B cell (primary cell): ENCODE results near the gene PPL. TPM values are rescaled to one million over a fixed set of nuclear protein-coding genes. Genes with fewer than 3 reads are reported as not detected.

Experiments
- ATAC-seq: fragments of 200-7000 bp; cut with Tn5 transposase; one replicate; pipeline ENCODE4 v1.10.0; 2021; ENCODE audit warnings: low read depth, mild to moderate bottlenecking, moderate number of reproducible peaks, moderate library complexity
- CTCF ChIA-PET: fragments of 350-600 bp; sonication (Branson Sonifier 250); formaldehyde crosslinking; loops from one replicate; lab custom pipeline; 2021; ENCODE audit warnings: antibody characterized with exemption, inconsistent platforms; lab: Charles Lee
- POLR2A ChIA-PET: fragments of 350-600 bp; sonication (Branson Sonifier 250); formaldehyde crosslinking; loops from one replicate; lab custom pipeline; 2021; ENCODE audit warnings: antibody characterized with exemption; lab: Charles Lee
- DNase-seq: peaks from one replicate; pipeline ENCODE4 v3.0.0; 2013
- H2AFZ ChIP-seq: 2 replicates; pipeline ENCODE4 v1.6.1; 2012; ENCODE audit warnings: mild to moderate bottlenecking, low read depth, low read length; ENCODE audit not compliant: insufficient read depth, poor library complexity, severe bottlenecking
- H3K27ac ChIP-seq, 2 donors: 1 replicate in 1 of 2; 2 replicates in 1 of 2; pipeline ENCODE4 v1.5.1; 2012 to 2013; ENCODE audit warnings: low read length in 2 of 2, mild to moderate bottlenecking in 2 of 2, moderate library complexity in 1 of 2
- H3K27me3 ChIP-seq, 4 experiments: fragments of 200-600 bp in 1 of 4; sonication (generic) in 1 of 4; replicated peaks in 1 of 4; 1 replicate in 2 of 4; 2 replicates in 2 of 4; pipeline versions ENCODE4 v1.6.1 to v1.7.0; 2013 to 2016; ENCODE audit warnings: low read length in 3 of 4, mild to moderate bottlenecking in 2 of 4, mixed read lengths in 1 of 4, moderate library complexity in 1 of 4; ENCODE audit not compliant: insufficient read depth in 4 of 4, control insufficient read depth in 3 of 4; ENCODE audit errors: control extremely low read depth in 1 of 4
- H3K36me3 ChIP-seq, 2 experiments: replicated peaks in 1 of 2; 1 replicate in 1 of 2; 2 replicates in 1 of 2; pipeline versions ENCODE4 v1.6.1 to v1.7.1; 2013; ENCODE audit warnings: low read length in 1 of 2; ENCODE audit not compliant: insufficient read depth in 2 of 2, control insufficient read depth in 1 of 2; ENCODE audit errors: control extremely low read depth in 1 of 2, extremely low read depth in 1 of 2
- H3K4me1 ChIP-seq, 2 donors: fragments of 200-600 bp in 1 of 2; sonication (generic) in 1 of 2; 1 replicate in 1 of 2; 2 replicates in 1 of 2; pipeline versions ENCODE4 v1.5.1 to v1.6.1; 2013 to 2017; ENCODE audit warnings: low read length in 2 of 2; ENCODE audit not compliant: control insufficient read depth in 2 of 2, insufficient read depth in 2 of 2
- H3K4me2 ChIP-seq: replicated peaks from 2 replicates; pipeline ENCODE3; 2012; ENCODE audit warnings: mild to moderate bottlenecking, low read depth, low read length; ENCODE audit not compliant: poor library complexity, severe bottlenecking
- H3K4me3 ChIP-seq, 5 experiments: fragments of 200-600 bp in 1 of 5; sonication (generic) in 1 of 5; 1 replicate in 3 of 5; 2 replicates in 2 of 5; pipeline versions ENCODE4 v1.5.1 to v1.7.0; 2011 to 2016; ENCODE audit warnings: low read length in 4 of 5, mild to moderate bottlenecking in 4 of 5, low read depth in 2 of 5, control low read depth in 1 of 5, moderate library complexity in 1 of 5; ENCODE audit not compliant: insufficient read depth in 1 of 5; ENCODE audit errors: control extremely low read depth in 1 of 5, extremely low read depth in 1 of 5
- H3K79me2 ChIP-seq: fragments of 200-600 bp; sonication (generic); one replicate; pipeline ENCODE4 v1.6.0; 2016; ENCODE audit warnings: low read length; ENCODE audit not compliant: control insufficient read depth, insufficient read depth
- H3K9ac ChIP-seq: fragments of 200-600 bp; sonication (generic); 2 replicates; pipeline ENCODE4 v1.6.1; 2017; ENCODE audit warnings: mild to moderate bottlenecking, low read length, moderate library complexity
- H3K9me3 ChIP-seq, 3 donors: one replicate each; pipeline versions ENCODE4 v1.6.1 to v1.7.1; 2013; ENCODE audit warnings: low read length in 2 of 3; ENCODE audit not compliant: control insufficient read depth in 2 of 3, insufficient read depth in 1 of 3; ENCODE audit errors: control extremely low read depth in 1 of 3
- H4K20me1 ChIP-seq: 2 replicates; pipeline ENCODE4 v1.6.0; 2012; ENCODE audit warnings: mild to moderate bottlenecking, low read length; ENCODE audit not compliant: insufficient read depth, control insufficient read depth, poor library complexity, severe bottlenecking
- H3K27ac Mint-ChIP-seq: one replicate; pipeline ENCODE4 v1.8.0; 2021; ENCODE audit warnings: mixed read lengths
- H3K27me3 Mint-ChIP-seq: one replicate; pipeline ENCODE4 v1.8.0; 2021; ENCODE audit warnings: mixed read lengths
- H3K4me1 Mint-ChIP-seq: one replicate; pipeline ENCODE4 v1.8.0; 2021; ENCODE audit warnings: mixed read lengths
- H3K4me3 Mint-ChIP-seq: one replicate; pipeline ENCODE4 v1.8.0; 2021; ENCODE audit warnings: mixed read lengths
- H3K9me3 Mint-ChIP-seq: one replicate; pipeline ENCODE4 v1.8.0; 2022; ENCODE audit warnings: mixed read lengths; ENCODE audit not compliant: insufficient read depth
- CTCF ChIP-seq: fragments of 200-600 bp; IDR thresholded peaks from one replicate; pipeline ENCODE4 v1.8.0; 2022; ENCODE audit warnings: antibody characterized with exemption, mild to moderate bottlenecking
- EZH2 ChIP-seq: IDR thresholded peaks from 2 replicates; pipeline ENCODE4 v1.6.1; 2012; ENCODE audit warnings: borderline replicate concordance, low read depth, mild to moderate bottlenecking, moderate library complexity, low read length; ENCODE audit not compliant: insufficient read depth, poor library complexity, severe bottlenecking
- WGBS: methylation state at CpG from one replicate; pipeline ENCODE4 v1.1.5; 2013; ENCODE audit warnings: missing lambda C conversion rate; ENCODE audit not compliant: insufficient coverage; 5-methylcytosine and 5-hydroxymethylcytosine counted together
- intact Hi-C: fragments of 100-400 bp; cut with micrococcal nuclease; formaldehyde crosslinking; loops from one replicate; pipeline ENCODE4 v1.10.0; 2022
- polyA plus RNA-seq: library from polyadenylated mRNA; depleted of rRNA; stranded (reverse); fragments of >200 nt; gene quantifications from 2 replicates; pipeline ENCODE4 v1.2.3, GENCODE V29; 2012
- total RNA-seq, 2 donors: library from RNA; stranded (reverse); fragments of 120-200 nt in 1 of 2; gene quantifications; 1 replicate in 1 of 2; 2 replicates in 1 of 2; pipeline versions ENCODE4 v1.2.3 to v1.2.4, GENCODE V29; 2013 to 2022

Gene PPL
- total and polyA plus RNA-seq, 2 donors (not counting 1 experiment from before 2014, with no cell fraction given) = not detected

GRCh38 chr16:4876646-4877379 lies 60.1 kb downstream of the PPL start:
- Mint-ChIP-seq H3K9me3 (no peaks in the 10 kb centered on the region), H3K27me3 (no peaks in the 10 kb centered on the region), H3K4me1 (no peaks in the 10 kb centered on the region), H3K27ac (no peak overlapping the region), H3K4me3 (no peak overlapping the region)
- CTCF ChIA-PET = no interaction called here
- H3K9ac ChIP-seq = no peak overlapping the region
- H3K9me3 ChIP-seq = no peaks in the 10 kb centered on the region
- TF ChIP-seq CTCF (no peak), EZH2 (no peak)
- no peaks in the 10 kb centered on the region for H3K4me1 ChIP-seq
- H3K36me3 ChIP-seq = peaks cover 3 to 80% of the 10 kb centered on the region in 2 experiments
- POLR2A ChIA-PET = no interaction called here
- H4K20me1 ChIP-seq = no peaks in the 10 kb centered on the region
- intact Hi-C loops = no loop called here
- 99% methylated on average over 11 of the region's 11 CpGs for WGBS
- DNase-seq (no peak), ATAC-seq (no peak)
- H2AFZ ChIP-seq = no peak overlapping the region
- no peak overlapping the region for H3K27ac ChIP-seq
- no peak overlapping the region for H3K4me3 ChIP-seq
- no peaks in the 10 kb centered on the region for H3K79me2 ChIP-seq
- H3K4me2 ChIP-seq = no peak overlapping the region
- no peaks in the 10 kb centered on the region for H3K27me3 ChIP-seq

- H2AFZ ChIP-seq = no peak overlapping the region
- no peaks in the 10 kb centered on the region for H3K4me1 ChIP-seq
- CTCF ChIA-PET = no interaction called here
- ATAC-seq = no peak
- no peak overlapping the region for H3K4me3 ChIP-seq
- WGBS = 96% methylated on average over 8 of the region's 8 CpGs
- TF ChIP-seq CTCF (no peak), EZH2 (no peak)
- no peaks in the 10 kb centered on the region for H3K27me3 Mint-ChIP-seq
- no peaks in the 10 kb centered on the region for H3K79me2 ChIP-seq
- no peak overlapping the region for H3K27ac Mint-ChIP-seq
- H3K9me3 ChIP-seq = no peaks in the 10 kb centered on the region
- no peak overlapping the region for H3K4me2 ChIP-seq
- H3K4me1 Mint-ChIP-seq = no peaks in the 10 kb centered on the region
- no peak for DNase-seq
- H3K9ac ChIP-seq = no peak overlapping the region
- H3K36me3 ChIP-seq = peaks cover 3 to 83% of the 10 kb centered on the region in 2 experiments
- POLR2A ChIA-PET = no interaction called here
- intact Hi-C loops = no loop called here
- no peak overlapping the region for H3K4me3 Mint-ChIP-seq
- no peak overlapping the region for H3K27ac ChIP-seq
- no peaks in the 10 kb centered on the region for H3K9me3 Mint-ChIP-seq
- no peaks in the 10 kb centered on the region for H3K27me3 ChIP-seq
- no peaks in the 10 kb centered on the region for H4K20me1 ChIP-seq
Observed at GRCh38 chr16:4874666-4875065, 62.3 kb downstream of the PPL start.
